SK-N-MC (cell line): ENCODE measurements around the gene FHIT.

ENCODE experiments used
- EZH2 ChIP-seq: fragments of 200-600 bp; sonication (generic); IDR thresholded peaks from one replicate; pipeline ENCODE4 v1.6.1; 2017; ENCODE audit warnings: antibody characterized with exemption
- POLR2AphosphoS5 ChIP-seq: IDR thresholded peaks from 2 replicates; pipeline ENCODE4 v1.6.1; 2012; ENCODE audit warnings: mild to moderate bottlenecking, low read depth, low read length, borderline replicate concordance

GRCh38 chr3:61055447-61055846 is 195.8 kb downstream of the FHIT start:
- TF ChIP-seq POLR2AphosphoS5 (no peak), EZH2 (no peak)
